GM10266 (cell line): ENCODE measurements around the gene PRIM1.

Experiments
- DNase-seq: peaks from one replicate; pipeline ENCODE4 v3.0.0; 2012; ENCODE audit errors: extremely low spot score
- CTCF ChIP-seq: IDR thresholded peaks from 2 replicates; pipeline ENCODE4 v1.5.1; 2012; ENCODE audit warnings: mild to moderate bottlenecking, low read depth; ENCODE audit not compliant: control insufficient read depth, insufficient read depth; ENCODE audit errors: missing control alignments

The PRIM1 gene

GRCh38 chr12:56785141-56785865, 33.2 kb upstream of the PRIM1 start:
- no peak for TF ChIP-seq CTCF
- DNase-seq: peak; percentile 34

- peak; percentile 15 for DNase-seq
- TF ChIP-seq CTCF: no peak
Observed at GRCh38 chr12:56781726-56782125, 29.6 kb upstream of the PRIM1 start.

GRCh38 chr12:56778756-56779155, 26.6 kb upstream of the PRIM1 start:
- no peak for DNase-seq
- TF ChIP-seq CTCF: no peak

- no peak for TF ChIP-seq CTCF
- DNase-seq: no peak
Observed at GRCh38 chr12:56776654-56777053, 24.5 kb upstream of the PRIM1 start.

DNA sequence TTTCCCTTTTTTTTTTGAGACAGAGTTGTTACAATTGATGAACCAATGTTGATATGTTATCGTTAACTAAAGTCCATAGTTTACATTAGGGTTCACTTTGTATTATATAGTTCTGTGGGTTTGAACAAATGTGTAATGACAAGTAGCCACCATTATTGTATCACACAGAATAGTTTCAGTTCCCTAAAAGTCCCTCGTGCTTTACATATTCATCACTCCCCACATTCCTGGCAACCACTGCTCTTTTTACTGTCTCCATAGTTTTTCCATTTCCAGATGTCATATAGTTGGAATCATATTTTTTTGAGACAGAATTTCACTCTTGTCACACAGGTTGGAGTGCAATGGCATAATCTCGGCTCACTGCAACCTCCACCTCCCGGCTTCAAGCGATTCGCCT, 23.5 kb upstream of the PRIM1 start:
- TF ChIP-seq CTCF: no peak
- DNase-seq: no peak

DNA sequence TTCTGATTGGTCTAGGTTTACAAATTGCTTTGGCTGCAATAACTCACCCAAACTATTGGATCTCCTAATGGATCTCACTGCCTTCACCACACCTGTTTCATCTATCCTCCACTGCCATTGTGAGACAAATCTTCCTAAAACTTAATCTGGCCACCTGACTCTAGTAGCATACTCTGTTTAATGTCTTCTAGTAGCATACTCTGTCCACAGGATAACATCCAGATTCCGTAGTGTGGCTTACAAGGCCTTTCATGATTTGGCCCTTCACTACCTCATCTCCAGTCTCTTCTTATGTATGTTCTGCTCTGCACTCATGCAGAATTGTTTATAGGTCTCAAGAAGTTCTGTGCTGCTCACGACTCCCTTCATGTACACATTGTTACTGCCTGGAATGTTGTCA, 21.0 kb upstream of the PRIM1 start:
- no peak for TF ChIP-seq CTCF
- DNase-seq: no peak

- TF ChIP-seq CTCF: no peak
- DNase-seq: no peak
Observed at GRCh38 chr12:56772625-56773024, 20.5 kb upstream of the PRIM1 start.
